ENCODE measurements around the gene SYNGR1.

The SYNGR1 gene

DNA sequence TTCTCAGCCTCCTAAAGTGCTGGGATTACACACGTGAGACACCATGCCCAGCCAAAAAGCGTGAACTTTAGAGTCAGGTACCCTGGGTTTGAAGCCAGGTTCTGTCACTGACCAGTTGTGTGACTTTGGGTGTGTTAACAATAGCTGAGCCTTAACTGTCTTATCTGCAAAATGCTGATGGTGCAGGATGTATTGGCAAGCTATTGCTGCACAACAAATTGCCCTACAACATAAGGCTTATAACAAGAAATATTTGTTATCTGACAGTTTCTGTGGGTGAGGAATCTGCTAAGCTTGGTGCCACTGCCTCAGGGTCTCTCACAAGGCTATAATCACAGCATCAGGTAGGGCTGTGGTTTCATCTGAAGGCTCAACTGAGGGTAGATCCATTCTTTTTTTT is 21.9 kb downstream of the SYNGR1 start:
- H3K27me3 ChIP-seq (ENCODE audit: insufficient read depth, low read depth) = no peaks in the 10 kb centered on the region
- no peak overlapping the region for H3K9ac ChIP-seq
- no peak overlapping the region for H3K4me2 ChIP-seq
- H3K36me3 ChIP-seq (ENCODE audit: insufficient read depth) = no peaks in the 10 kb centered on the region
- no peak overlapping the region for H3K27ac ChIP-seq
- no peak overlapping the region for H2AFZ ChIP-seq (ENCODE audit: low read depth)
- H4K20me1 ChIP-seq (ENCODE audit: insufficient read depth) = no peaks in the 10 kb centered on the region
- TF ChIP-seq, protein P1, sequence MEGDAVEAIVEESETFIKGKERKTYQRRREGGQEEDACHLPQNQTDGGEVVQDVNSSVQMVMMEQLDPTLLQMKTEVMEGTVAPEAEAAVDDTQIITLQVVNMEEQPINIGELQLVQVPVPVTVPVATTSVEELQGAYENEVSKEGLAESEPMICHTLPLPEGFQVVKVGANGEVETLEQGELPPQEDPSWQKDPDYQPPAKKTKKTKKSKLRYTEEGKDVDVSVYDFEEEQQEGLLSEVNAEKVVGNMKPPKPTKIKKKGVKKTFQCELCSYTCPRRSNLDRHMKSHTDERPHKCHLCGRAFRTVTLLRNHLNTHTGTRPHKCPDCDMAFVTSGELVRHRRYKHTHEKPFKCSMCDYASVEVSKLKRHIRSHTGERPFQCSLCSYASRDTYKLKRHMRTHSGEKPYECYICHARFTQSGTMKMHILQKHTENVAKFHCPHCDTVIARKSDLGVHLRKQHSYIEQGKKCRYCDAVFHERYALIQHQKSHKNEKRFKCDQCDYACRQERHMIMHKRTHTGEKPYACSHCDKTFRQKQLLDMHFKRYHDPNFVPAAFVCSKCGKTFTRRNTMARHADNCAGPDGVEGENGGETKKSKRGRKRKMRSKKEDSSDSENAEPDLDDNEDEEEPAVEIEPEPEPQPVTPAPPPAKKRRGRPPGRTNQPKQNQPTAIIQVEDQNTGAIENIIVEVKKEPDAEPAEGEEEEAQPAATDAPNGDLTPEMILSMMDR (conservative IDR thresholded peaks at IDR 0.05; ENCODE audit: low read depth, low read length) = no peak
- H3K4me1 ChIP-seq (ENCODE audit: low read depth, poor library complexity, severe bottlenecking) = no peaks in the 10 kb centered on the region
- H3K79me2 ChIP-seq (ENCODE audit: insufficient read depth, low read depth) = no peaks in the 10 kb centered on the region
- H3K4me3 ChIP-seq (IDR thresholded peaks at IDR 0.05; ENCODE audit: insufficient read depth, low read depth, low read length) = no peak overlapping the region

GRCh38 chr22:39374191-39374590 is 24.4 kb downstream of the SYNGR1 start:
- TF ChIP-seq, protein P1 (conservative IDR thresholded peaks at IDR 0.05; ENCODE audit: low read depth, low read length) = no peak
- H3K9ac ChIP-seq = no peak overlapping the region
- no peak overlapping the region for H3K27ac ChIP-seq
- H3K4me2 ChIP-seq = no peak overlapping the region
- H3K4me1 ChIP-seq (ENCODE audit: low read depth, poor library complexity, severe bottlenecking) = no peaks in the 10 kb centered on the region
- H3K4me3 ChIP-seq (IDR thresholded peaks at IDR 0.05; ENCODE audit: insufficient read depth, low read depth, low read length) = no peak overlapping the region
- no peak overlapping the region for H2AFZ ChIP-seq (ENCODE audit: low read depth)
- H3K36me3 ChIP-seq (ENCODE audit: insufficient read depth) = no peaks in the 10 kb centered on the region
- H3K79me2 ChIP-seq (ENCODE audit: insufficient read depth, low read depth) = no peaks in the 10 kb centered on the region
- H3K27me3 ChIP-seq (ENCODE audit: insufficient read depth, low read depth) = no peaks in the 10 kb centered on the region
- H4K20me1 ChIP-seq (ENCODE audit: insufficient read depth) = no peaks in the 10 kb centered on the region

- H3K4me2 ChIP-seq = no peak overlapping the region
- no peaks in the 10 kb centered on the region for H3K4me1 ChIP-seq (ENCODE audit: low read depth, poor library complexity, severe bottlenecking)
- no peaks in the 10 kb centered on the region for H3K27me3 ChIP-seq (ENCODE audit: insufficient read depth, low read depth)
- no peaks in the 10 kb centered on the region for H3K36me3 ChIP-seq (ENCODE audit: insufficient read depth)
- TF ChIP-seq, protein P1 (conservative IDR thresholded peaks at IDR 0.05; ENCODE audit: low read depth, low read length) = no peak
- no peak overlapping the region for H3K27ac ChIP-seq
- no peaks in the 10 kb centered on the region for H3K79me2 ChIP-seq (ENCODE audit: insufficient read depth, low read depth)
- H2AFZ ChIP-seq (ENCODE audit: low read depth) = no peak overlapping the region
- no peak overlapping the region for H3K9ac ChIP-seq
- H4K20me1 ChIP-seq (ENCODE audit: insufficient read depth) = no peaks in the 10 kb centered on the region
- H3K4me3 ChIP-seq (IDR thresholded peaks at IDR 0.05; ENCODE audit: insufficient read depth, low read depth, low read length) = no peak overlapping the region
Observed at GRCh38 chr22:39374801-39375200, 25.0 kb downstream of the SYNGR1 start.

DNA sequence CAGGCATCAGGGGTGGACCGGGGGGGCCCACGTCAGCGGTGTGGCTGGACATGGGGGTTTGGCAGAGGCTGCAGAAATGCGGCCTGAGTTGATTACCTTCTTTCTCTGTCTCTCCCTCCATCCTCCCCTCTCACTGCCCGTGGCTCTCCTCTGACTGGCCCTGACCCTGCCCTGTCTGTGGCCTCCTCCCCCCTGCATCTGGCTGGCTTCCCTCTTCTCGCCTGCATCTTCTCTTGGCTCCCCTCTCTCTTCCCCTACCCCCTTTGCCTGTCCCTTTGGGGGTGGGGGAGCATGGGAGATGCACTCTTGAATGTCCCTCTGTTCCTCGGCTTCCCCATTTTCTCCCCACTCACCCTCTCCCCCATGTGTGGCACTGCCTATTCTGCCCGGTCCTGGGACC is 25.9 kb downstream of the SYNGR1 start:
- TF ChIP-seq, protein P1 (conservative IDR thresholded peaks at IDR 0.05; ENCODE audit: low read depth, low read length) = no peak
- H4K20me1 ChIP-seq (ENCODE audit: insufficient read depth) = no peaks in the 10 kb centered on the region
- H3K4me2 ChIP-seq = no peak overlapping the region
- H3K27ac ChIP-seq = no peak overlapping the region
- no peak overlapping the region for H2AFZ ChIP-seq (ENCODE audit: low read depth)
- H3K79me2 ChIP-seq (ENCODE audit: insufficient read depth, low read depth) = no peaks in the 10 kb centered on the region
- no peak overlapping the region for H3K4me3 ChIP-seq (IDR thresholded peaks at IDR 0.05; ENCODE audit: insufficient read depth, low read depth, low read length)
- no peaks in the 10 kb centered on the region for H3K4me1 ChIP-seq (ENCODE audit: low read depth, poor library complexity, severe bottlenecking)
- no peaks in the 10 kb centered on the region for H3K27me3 ChIP-seq (ENCODE audit: insufficient read depth, low read depth)
- H3K36me3 ChIP-seq (ENCODE audit: insufficient read depth) = no peaks in the 10 kb centered on the region
- H3K9ac ChIP-seq = no peak overlapping the region

Data from KMS-11 (cell line).